ENCODE data around the gene SPEG.

DNA sequence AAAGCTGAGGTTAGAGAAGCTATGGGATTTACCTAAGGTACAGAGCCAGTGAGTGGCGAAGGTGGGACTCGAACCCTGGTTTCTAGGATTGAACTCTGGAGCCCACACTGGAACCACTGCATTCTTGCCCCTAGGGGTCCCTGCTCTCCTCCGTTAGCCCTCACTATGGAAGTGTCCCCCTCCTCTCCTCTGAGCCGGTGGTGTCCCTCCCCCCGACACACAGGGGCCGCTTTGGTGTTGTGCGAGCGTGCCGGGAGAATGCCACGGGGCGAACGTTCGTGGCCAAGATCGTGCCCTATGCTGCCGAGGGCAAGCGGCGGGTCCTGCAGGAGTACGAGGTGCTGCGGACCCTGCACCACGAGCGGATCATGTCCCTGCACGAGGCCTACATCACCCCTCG, 55.5 kb downstream of the SPEG start:
- TF ChIP-seq, protein P1, sequence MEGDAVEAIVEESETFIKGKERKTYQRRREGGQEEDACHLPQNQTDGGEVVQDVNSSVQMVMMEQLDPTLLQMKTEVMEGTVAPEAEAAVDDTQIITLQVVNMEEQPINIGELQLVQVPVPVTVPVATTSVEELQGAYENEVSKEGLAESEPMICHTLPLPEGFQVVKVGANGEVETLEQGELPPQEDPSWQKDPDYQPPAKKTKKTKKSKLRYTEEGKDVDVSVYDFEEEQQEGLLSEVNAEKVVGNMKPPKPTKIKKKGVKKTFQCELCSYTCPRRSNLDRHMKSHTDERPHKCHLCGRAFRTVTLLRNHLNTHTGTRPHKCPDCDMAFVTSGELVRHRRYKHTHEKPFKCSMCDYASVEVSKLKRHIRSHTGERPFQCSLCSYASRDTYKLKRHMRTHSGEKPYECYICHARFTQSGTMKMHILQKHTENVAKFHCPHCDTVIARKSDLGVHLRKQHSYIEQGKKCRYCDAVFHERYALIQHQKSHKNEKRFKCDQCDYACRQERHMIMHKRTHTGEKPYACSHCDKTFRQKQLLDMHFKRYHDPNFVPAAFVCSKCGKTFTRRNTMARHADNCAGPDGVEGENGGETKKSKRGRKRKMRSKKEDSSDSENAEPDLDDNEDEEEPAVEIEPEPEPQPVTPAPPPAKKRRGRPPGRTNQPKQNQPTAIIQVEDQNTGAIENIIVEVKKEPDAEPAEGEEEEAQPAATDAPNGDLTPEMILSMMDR (IDR thresholded peaks at IDR 0.05 in 2 of 3, conservative IDR thresholded peaks at IDR 0.05 in 1 of 3; ENCODE audit: borderline replicate concordance in 1 of 3, insufficient read depth in 1 of 3, low read depth in 2 of 3, low read length in 2 of 3), result peak in 2 of 3 experiments; percentile 37 to 38; a peak in 3 of 6 replicates
- TF ChIP-seq CEBPB (IDR thresholded peaks at IDR 0.05; ENCODE audit: low read depth) (no peak), POLR2A (IDR thresholded peaks at IDR 0.05; ENCODE audit: borderline replicate concordance, extremely low read depth, insufficient read depth, insufficient read length) (no peak), POLR2AphosphoS5 (IDR thresholded peaks at IDR 0.05; ENCODE audit: low read depth, low read length) (no peak), EZH2 (IDR thresholded peaks at IDR 0.05) (no peak), ATF3 (IDR thresholded peaks at IDR 0.05) (no peak)
